ENCODE results near the gene MZF1.
A peak's percentile ranks its signal among the peaks of the same experiment; 100 is the strongest.

Gene MZF1

GRCh38 chr19:58558623-58559274 lies 14.4 kb downstream of the MZF1 start:
- peaks cover 80% of the 10 kb centered on the region for H3K4me1 ChIP-seq (ENCODE audit: control insufficient read depth, insufficient read depth, low read length)
- peak overlapping the region; percentile 96 to 97 for H3K4me3 ChIP-seq (ENCODE audit: low read length in 2 of 2)
- peak overlapping the region; percentile 99 for H3K27ac ChIP-seq (ENCODE audit: low read length)
- no peaks in the 10 kb centered on the region for H3K9me3 ChIP-seq (ENCODE audit: control insufficient read depth in 2 of 2, low read length in 2 of 2)
- H3K36me3 ChIP-seq (ENCODE audit: control insufficient read depth in 2 of 2, insufficient read depth in 2 of 2, low read length in 2 of 2) = peaks cover 8 to 9% of the 10 kb centered on the region in 2 donors
- peak overlapping the region; percentile 99 to 100 for H3K9ac ChIP-seq (ENCODE audit: low read length in 2 of 2)
- H3K27me3 ChIP-seq (ENCODE audit: control insufficient read depth in 1 of 2, insufficient read depth in 2 of 2, low read length in 2 of 2) = no peaks in the 10 kb centered on the region

- H3K4me1 ChIP-seq (ENCODE audit: control insufficient read depth, insufficient read depth, low read length) = peaks cover 76% of the 10 kb centered on the region
- H3K27me3 ChIP-seq (ENCODE audit: control insufficient read depth in 1 of 2, insufficient read depth in 2 of 2, low read length in 2 of 2) = no peaks in the 10 kb centered on the region
- H3K9ac ChIP-seq (ENCODE audit: low read length in 2 of 2) = peak within 1 kb of the TSS; percentile 99 to 100
- no peaks in the 10 kb centered on the region for H3K9me3 ChIP-seq (ENCODE audit: control insufficient read depth in 2 of 2, low read length in 2 of 2)
- peaks cover 8 to 12% of the 10 kb centered on the region in 2 donors for H3K36me3 ChIP-seq (ENCODE audit: control insufficient read depth in 2 of 2, insufficient read depth in 2 of 2, low read length in 2 of 2)
- peak within 1 kb of the TSS; percentile 99 for H3K27ac ChIP-seq (ENCODE audit: low read length)
- peak within 1 kb of the TSS; percentile 96 to 97 for H3K4me3 ChIP-seq (ENCODE audit: low read length in 2 of 2)
Observed at GRCh38 chr19:58558066-58558622, 15.0 kb downstream of the MZF1 start, which contains the start of gene UBE2M. UBE2M (minus strand) TSS chr19:58558611; CDS start chr19:58558381, 230 bp downstream.

DNA sequence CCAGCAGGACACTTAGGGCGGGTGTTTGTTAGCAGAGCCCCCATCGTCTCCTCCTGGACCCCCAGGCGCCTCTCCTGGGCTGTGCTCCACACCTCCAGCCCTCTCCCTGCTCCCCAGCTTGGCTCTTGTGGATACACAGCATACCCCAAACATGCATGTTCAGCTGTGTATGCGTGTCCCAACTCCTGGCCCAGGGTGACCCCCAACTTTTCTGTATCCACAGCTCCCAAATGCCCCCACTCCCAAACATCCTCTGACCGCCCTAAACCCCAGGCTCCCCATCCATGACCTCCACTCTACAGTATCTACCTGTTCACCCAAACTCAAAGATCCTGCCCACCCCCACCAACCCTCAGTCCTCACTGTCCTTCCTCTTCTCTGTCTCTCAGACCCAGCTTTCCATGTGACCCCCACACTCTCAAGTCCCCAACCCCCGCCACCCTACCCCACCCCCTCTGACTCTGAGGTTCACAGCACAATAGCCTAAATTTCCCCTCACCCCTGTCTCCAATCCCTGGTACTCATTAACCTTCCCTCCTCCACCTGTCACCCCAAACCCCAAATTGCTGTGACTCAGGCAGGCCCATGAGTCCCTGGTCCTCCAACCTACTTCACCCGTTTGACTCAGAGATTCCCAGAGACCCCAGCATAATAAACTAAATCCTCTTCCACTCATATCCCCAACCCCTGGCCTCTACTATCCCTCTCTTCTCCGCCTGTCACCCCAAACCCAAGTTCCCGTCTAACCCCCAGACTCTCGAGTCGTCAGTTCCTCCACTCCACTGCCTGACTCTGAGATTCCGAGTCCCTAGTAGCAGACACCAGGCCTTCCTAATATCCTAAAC lies 15.7 kb downstream of the MZF1 start:
- Histone ChIP-seq H3K36me3 (ENCODE audit: control insufficient read depth in 2 of 2, insufficient read depth in 2 of 2, low read length in 2 of 2) (peaks cover 13 to 14% of the 10 kb centered on the region in 2 donors), H3K9me3 (ENCODE audit: control insufficient read depth in 2 of 2, low read length in 2 of 2) (no peaks in the 10 kb centered on the region), H3K4me3 (ENCODE audit: low read length in 2 of 2) (peak overlapping the region; percentile 92 to 96), H3K27me3 (ENCODE audit: control insufficient read depth in 1 of 2, insufficient read depth in 2 of 2, low read length in 2 of 2) (no peaks in the 10 kb centered on the region), H3K9ac (ENCODE audit: low read length in 2 of 2) (peak overlapping the region; percentile 95 to 98), H3K27ac (ENCODE audit: low read length) (peak overlapping the region; percentile 91), H3K4me1 (ENCODE audit: control insufficient read depth, insufficient read depth, low read length) (peaks cover 69% of the 10 kb centered on the region)

DNA sequence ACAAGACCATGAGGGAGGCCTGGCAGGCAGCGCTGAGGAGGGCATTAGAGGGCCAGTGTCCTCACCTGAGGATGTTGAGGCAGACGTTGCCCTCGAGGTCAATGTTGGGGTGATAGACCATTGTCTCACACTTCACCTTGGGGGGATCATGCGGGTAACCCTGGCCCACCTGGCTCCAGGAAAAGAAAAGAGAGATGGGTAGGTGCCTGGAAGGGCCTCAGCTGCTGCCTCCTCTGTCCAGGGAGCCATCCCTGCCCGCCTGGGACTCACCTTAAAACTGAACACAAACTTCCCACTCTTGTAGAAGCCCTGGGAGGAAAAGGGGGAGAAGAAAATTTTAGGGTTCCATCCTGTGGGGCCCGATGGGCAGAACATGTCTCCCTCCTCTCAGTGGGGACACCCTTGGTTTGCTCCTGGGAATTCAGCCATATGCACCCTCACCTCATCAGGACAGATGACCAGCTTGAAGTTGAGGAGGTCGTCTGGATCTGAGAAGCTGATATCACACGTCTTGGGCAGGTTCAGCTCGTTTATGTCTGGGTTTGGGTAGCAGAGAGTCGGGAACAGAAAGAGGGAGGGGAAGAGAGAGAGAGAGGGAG lies 16.4 kb downstream of the MZF1 start:
- Histone ChIP-seq H3K4me3 (ENCODE audit: low read length in 2 of 2) (peak overlapping the region; percentile 92 to 96), H3K36me3 (ENCODE audit: control insufficient read depth in 2 of 2, insufficient read depth in 2 of 2, low read length in 2 of 2) (peaks cover 20 to 21% of the 10 kb centered on the region in 2 donors), H3K4me1 (ENCODE audit: control insufficient read depth, insufficient read depth, low read length) (peaks cover 64% of the 10 kb centered on the region), H3K27ac (ENCODE audit: low read length) (peak overlapping the region; percentile 95), H3K9ac (ENCODE audit: low read length in 2 of 2) (peak overlapping the region; percentile 95 to 98), H3K27me3 (ENCODE audit: control insufficient read depth in 1 of 2, insufficient read depth in 2 of 2, low read length in 2 of 2) (no peaks in the 10 kb centered on the region), H3K9me3 (ENCODE audit: control insufficient read depth in 2 of 2, low read length in 2 of 2) (no peaks in the 10 kb centered on the region)

DNA sequence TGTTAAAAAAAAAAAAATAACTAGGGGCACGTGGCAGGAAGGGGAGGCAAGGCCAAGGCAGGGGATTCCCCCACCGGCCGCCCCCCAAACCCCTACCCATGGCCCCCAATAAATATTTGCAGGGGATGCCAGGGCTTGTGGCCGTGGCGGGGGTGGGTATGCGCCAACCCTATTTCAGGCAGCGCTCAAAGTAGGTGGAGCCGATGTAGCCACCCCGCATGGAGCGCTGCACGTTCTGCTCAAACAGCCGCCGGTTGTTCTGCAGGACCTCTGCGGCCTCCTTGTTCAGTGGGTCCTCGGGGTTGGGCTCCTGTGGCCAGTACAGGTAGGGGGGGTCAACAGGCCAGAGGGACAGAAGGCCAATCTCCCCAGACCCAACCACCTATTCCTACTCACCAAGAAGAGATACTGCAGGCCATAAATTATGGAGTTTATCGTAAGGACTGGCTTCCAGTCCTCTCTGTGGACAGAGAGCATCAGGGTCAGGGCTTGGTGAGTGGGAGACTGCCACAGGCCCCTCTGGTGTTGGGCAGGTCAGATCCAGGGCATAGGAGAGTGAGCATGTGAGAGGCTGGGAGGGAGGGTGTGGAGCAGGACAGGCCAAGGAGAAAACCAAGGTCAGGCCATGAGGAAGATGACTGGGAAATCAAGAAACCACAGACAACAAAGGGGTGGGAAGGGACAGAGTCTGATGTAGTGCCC lies 17.1 kb downstream of the MZF1 start:
- Histone ChIP-seq H3K36me3 (ENCODE audit: control insufficient read depth in 2 of 2, insufficient read depth in 2 of 2, low read length in 2 of 2) (peaks cover 26 to 27% of the 10 kb centered on the region in 2 donors), H3K4me1 (ENCODE audit: control insufficient read depth, insufficient read depth, low read length) (peaks cover 58% of the 10 kb centered on the region), H3K9ac (ENCODE audit: low read length in 2 of 2) (peak overlapping the region; percentile 36 to 98), H3K27ac (ENCODE audit: low read length) (peak overlapping the region; percentile 95), H3K27me3 (ENCODE audit: control insufficient read depth in 1 of 2, insufficient read depth in 2 of 2, low read length in 2 of 2) (no peaks in the 10 kb centered on the region), H3K9me3 (ENCODE audit: control insufficient read depth in 2 of 2, low read length in 2 of 2) (no peaks in the 10 kb centered on the region), H3K4me3 (ENCODE audit: low read length in 2 of 2) (peak overlapping the region in 1 of 2 donors; percentile 22)

- Histone ChIP-seq H3K9ac (ENCODE audit: low read length in 2 of 2) (peak overlapping the region; percentile 95 to 97), H3K4me3 (ENCODE audit: low read length in 2 of 2) (peak overlapping the region; percentile 84 to 98), H3K4me1 (ENCODE audit: control insufficient read depth, insufficient read depth, low read length) (peaks cover 54% of the 10 kb centered on the region), H3K36me3 (ENCODE audit: control insufficient read depth in 2 of 2, insufficient read depth in 2 of 2, low read length in 2 of 2) (peaks cover 32 to 34% of the 10 kb centered on the region in 2 donors), H3K27me3 (ENCODE audit: control insufficient read depth in 1 of 2, insufficient read depth in 2 of 2, low read length in 2 of 2) (no peaks in the 10 kb centered on the region), H3K27ac (ENCODE audit: low read length) (peak overlapping the region; percentile 95), H3K9me3 (ENCODE audit: control insufficient read depth in 2 of 2, low read length in 2 of 2) (no peaks in the 10 kb centered on the region)
Observed at GRCh38 chr19:58555369-58555885, 17.7 kb downstream of the MZF1 start.

DNA sequence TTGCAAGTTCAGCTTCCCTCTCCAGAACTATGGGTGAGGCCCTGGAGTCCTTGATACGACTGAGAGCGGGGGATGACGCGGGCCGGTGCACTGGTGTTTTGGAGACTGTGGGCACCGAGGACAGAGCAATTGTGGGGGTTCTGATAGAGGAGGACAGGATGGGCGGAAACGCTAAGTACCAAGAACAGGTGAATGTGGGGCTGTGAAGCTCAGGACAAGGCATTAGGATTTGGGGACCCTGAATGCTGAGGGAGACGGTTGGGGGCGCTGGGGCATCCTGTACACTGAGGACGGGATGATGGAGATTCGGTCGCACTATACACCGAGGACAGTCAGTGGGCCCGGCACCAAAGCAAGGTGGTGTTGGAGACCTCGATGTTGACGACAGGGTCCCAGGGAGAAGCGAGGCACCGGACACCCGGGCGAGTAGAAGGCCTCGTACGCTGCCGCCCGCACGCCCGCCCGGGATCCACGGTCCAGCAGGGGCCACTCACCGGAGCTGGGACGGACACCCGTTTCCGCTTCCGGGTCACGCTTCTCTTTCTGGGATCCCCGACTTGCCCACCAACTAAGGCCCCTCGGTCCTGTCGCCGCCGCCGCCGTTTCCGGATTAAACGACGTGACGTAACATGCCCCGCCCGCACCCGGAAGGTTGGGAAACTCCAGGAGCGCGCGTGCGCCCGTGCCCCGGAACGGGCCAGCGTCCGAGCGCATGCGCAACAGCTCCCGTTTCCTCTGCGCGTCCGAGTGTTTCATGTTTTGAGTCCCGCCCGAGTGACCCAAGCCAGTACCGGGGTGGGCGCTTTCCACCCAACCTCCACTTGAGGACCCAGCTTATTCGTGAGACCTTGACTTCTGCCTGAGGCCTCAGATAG lies 18.4 kb downstream of the MZF1 start, which contains the start of gene CHMP2A:
TSS of gene CHMP2A (minus strand) at position 612 of the 875 bp plus-strand sequence. CDS start 893 bp downstream, outside the sequence.
- H3K27me3 ChIP-seq (ENCODE audit: control insufficient read depth in 1 of 2, insufficient read depth in 2 of 2, low read length in 2 of 2) = no peaks in the 10 kb centered on the region
- peaks cover 47% of the 10 kb centered on the region for H3K4me1 ChIP-seq (ENCODE audit: control insufficient read depth, insufficient read depth, low read length)
- H3K36me3 ChIP-seq (ENCODE audit: control insufficient read depth in 2 of 2, insufficient read depth in 2 of 2, low read length in 2 of 2) = peaks cover 38 to 41% of the 10 kb centered on the region in 2 donors
- H3K9ac ChIP-seq (ENCODE audit: low read length in 2 of 2) = peak within 1 kb of the TSS; percentile 95 to 97
- H3K9me3 ChIP-seq (ENCODE audit: control insufficient read depth in 2 of 2, low read length in 2 of 2) = no peaks in the 10 kb centered on the region
- H3K27ac ChIP-seq (ENCODE audit: low read length) = peak within 1 kb of the TSS; percentile 95
- H3K4me3 ChIP-seq (ENCODE audit: low read length in 2 of 2) = peak within 1 kb of the TSS; percentile 84 to 98

DNA sequence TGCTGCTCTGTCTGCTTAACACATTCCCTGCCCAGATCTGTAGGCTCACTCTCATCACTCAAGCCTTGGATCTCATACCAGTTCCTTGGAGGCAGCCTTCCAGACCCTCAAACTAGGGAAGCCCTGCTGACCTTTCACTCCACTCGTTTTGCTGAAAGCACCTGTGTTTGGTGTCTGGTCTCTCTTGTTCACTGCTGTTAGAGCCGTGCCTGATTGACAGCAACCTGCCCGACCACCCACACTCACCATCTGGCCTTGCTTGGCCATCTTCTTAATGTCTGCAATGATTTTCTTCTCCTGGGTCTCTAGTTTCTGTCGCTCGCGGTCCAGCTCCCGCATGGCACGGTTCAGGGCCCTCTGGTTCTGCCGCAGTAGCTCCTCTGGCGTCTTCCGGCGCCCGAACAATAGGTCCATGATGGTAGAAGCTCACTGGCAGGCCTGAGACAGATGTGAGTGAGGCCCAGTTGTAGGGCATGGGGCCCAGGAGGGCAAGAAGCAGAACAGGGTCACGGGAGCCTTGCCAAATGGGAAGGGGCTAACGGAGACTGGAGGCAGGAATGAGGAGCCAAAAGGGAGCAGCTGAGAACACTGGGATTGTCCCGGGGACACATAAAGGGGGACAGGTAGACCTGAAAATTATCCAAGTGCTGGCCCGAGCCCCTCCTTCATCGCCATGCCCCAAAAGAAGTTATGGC lies 19.2 kb downstream of the MZF1 start:
- Histone ChIP-seq H3K4me1 (ENCODE audit: control insufficient read depth, insufficient read depth, low read length) (peaks cover 44% of the 10 kb centered on the region), H3K9ac (ENCODE audit: low read length in 2 of 2) (peak overlapping the region; percentile 95 to 97), H3K9me3 (ENCODE audit: control insufficient read depth in 2 of 2, low read length in 2 of 2) (no peaks in the 10 kb centered on the region), H3K27ac (ENCODE audit: low read length) (peak overlapping the region; percentile 95), H3K4me3 (ENCODE audit: low read length in 2 of 2) (peak overlapping the region; percentile 84 to 98), H3K27me3 (ENCODE audit: control insufficient read depth in 1 of 2, insufficient read depth in 2 of 2, low read length in 2 of 2) (no peaks in the 10 kb centered on the region), H3K36me3 (ENCODE audit: control insufficient read depth in 2 of 2, insufficient read depth in 2 of 2, low read length in 2 of 2) (peaks cover 46 to 48% of the 10 kb centered on the region in 2 donors)

DNA sequence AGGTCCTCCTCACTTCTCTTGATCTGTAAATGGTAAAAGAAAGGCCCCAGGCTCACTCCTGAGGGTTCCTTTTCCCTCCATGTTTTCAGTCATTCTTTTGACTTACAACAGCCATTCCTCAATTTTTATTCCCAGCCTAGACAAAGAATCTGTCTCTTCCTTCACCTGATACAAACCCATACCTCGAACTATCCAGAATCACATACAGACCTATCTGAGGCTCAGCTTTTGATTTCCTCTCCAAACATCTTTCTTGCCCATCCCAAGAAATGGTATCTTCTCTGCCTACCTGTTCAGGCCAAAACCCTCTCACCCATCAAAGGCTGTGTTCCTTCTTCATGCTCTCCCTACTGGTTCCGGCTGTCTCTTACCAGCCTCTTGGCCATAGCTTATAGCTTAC lies 20.5 kb downstream of the MZF1 start:
- no peak overlapping the region for H3K9ac ChIP-seq (ENCODE audit: low read length in 2 of 2)
- H3K36me3 ChIP-seq (ENCODE audit: control insufficient read depth in 2 of 2, insufficient read depth in 2 of 2, low read length in 2 of 2) = peaks cover 58 to 61% of the 10 kb centered on the region in 2 donors
- H3K4me3 ChIP-seq (ENCODE audit: low read length in 2 of 2) = no peak overlapping the region
- H3K27ac ChIP-seq (ENCODE audit: low read length) = no peak overlapping the region
- no peaks in the 10 kb centered on the region for H3K9me3 ChIP-seq (ENCODE audit: control insufficient read depth in 2 of 2, low read length in 2 of 2)
- peaks cover 41% of the 10 kb centered on the region for H3K4me1 ChIP-seq (ENCODE audit: control insufficient read depth, insufficient read depth, low read length)
- H3K27me3 ChIP-seq (ENCODE audit: control insufficient read depth in 1 of 2, insufficient read depth in 2 of 2, low read length in 2 of 2) = no peaks in the 10 kb centered on the region
